GM20000 (cell line): Measurements from ENCODE around the gene CAMTA1.

Experiments used
- DNase-seq: peaks from one replicate; pipeline ENCODE4 v3.0.0; 2012; ENCODE audit warnings: low spot score
- CTCF ChIP-seq: IDR thresholded peaks from 2 replicates; pipeline ENCODE4 v1.5.1; 2012; ENCODE audit warnings: mild to moderate bottlenecking, control low read depth; ENCODE audit errors: extremely low read depth, missing control alignments

CAMTA1 gene

DNA sequence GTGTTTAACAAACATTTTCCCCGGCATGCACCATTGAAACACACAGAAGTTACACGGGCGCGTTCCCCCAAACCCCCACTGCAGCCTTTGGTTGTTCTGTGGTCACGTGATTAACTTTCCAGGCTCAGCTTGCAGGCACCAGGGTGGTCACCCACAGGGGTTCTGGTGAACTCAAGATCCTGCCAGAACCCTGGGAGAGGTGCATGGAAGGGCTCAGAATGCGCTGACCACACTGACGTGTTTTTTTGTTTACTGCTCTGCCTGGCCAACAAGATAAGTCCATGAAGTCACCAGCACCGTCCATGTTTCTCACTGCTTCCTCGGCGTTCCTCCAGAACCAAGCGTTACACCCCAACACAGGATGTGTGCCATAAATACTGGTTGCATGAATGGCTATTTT, 756.4 kb downstream of the CAMTA1 start:
- no peak for DNase-seq
- no peak for TF ChIP-seq CTCF

DNA sequence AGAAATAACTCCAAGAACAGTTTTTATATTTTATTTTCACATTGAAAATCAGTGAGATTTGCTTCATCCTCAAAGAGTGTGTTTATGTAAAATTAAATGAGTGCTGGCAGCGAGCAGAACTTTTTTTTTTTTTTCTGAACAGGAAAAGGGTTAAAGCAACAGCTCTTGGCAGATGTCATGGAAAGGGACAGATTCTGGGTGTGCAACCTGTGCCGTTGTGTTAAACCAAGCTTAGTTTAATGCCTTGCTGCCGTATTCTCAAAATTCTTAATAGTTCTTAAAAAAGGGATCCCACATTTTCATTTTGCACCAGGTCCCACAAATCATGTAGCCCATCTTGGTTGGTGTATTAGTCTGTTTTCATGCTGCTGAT, 758.5 kb downstream of the CAMTA1 start:
- no peak for TF ChIP-seq CTCF
- DNase-seq = no peak

- no peak for DNase-seq
- TF ChIP-seq CTCF = no peak
Measured at GRCh38 chr1:7549277-7550161, 764.3 kb downstream of the CAMTA1 start.

DNA sequence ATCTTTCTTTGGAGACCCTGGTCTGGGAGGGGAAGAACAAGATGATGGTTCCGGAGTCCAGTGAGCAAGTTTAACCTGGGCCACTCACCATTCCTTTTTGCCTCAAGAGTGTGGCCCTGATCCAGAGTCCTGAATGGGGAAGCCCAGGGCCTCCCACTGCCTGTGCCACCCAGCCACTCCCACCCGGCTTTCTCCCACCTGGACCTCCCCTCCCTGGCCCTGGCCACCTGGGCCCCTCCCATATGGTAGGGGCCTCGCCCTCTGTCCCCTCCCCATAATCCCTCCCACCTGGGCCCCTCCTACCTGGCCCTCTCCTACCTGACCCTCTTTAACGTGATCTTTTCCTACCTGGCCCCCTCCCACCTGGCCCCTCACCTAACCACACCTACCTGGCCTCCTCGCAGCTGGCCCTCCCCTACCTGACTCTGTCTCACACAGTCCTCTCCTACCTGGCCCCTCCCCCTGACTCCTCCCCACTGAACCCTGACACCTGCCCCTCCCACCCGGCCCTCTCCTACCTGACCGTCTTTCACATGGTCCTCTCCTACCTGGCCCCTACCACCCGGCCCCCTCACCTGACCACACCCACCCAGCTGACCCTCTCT, 765.1 kb downstream of the CAMTA1 start:
- DNase-seq = no peak
- TF ChIP-seq CTCF = no peak

DNA sequence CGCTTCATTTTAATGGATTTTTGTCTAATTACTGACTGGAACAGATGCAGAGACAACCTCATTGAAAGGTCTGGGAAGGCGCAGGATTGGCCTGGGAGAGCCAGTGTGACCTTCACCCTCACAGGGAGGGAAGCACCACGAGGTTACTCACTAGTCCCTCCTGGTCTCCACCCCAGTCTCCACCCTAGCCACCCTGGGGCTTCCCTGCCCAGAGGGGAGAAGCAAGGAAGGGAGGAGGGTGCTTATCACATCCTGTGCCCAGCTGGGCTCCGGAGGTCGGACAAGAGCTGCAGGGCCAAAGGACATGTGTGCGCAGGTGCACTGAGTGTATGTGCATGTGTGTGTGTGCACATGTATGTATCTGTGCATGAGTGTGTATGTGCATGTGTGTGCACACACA, 765.7 kb downstream of the CAMTA1 start:
- DNase-seq = no peak
- no peak for TF ChIP-seq CTCF

GRCh38 chr1:7551442-7551841, 766.2 kb downstream of the CAMTA1 start:
- DNase-seq = no peak
- TF ChIP-seq CTCF = no peak

GRCh38 chr1:7552402-7552801, 767.1 kb downstream of the CAMTA1 start:
- TF ChIP-seq CTCF = no peak
- no peak for DNase-seq
